ENCODE measurements around the gene MYO3B.

DNA sequence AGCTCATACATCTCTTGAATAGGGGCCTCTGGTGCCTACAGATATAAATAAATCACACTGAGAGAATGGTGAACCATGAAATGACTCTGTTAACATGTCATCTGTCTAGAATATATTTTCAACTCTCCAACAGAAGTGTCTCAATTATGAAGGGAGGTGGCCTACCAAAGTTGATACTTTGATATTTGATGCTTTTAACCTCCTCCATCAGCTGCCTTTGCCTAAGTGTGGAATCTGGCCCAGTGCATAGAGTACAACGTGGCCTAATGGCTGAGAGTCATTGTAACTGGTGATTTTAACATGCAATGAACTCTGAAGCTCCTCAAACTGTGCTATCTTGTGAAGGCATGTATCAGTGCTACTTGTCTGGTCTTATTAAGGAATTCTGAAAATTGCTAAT is 93.4 kb downstream of the MYO3B start:
- TF ChIP-seq BRCA1 (IDR thresholded peaks at IDR 0.05; ENCODE audit: low read depth, low read length) (no peak), RFX5 (IDR thresholded peaks at IDR 0.05; ENCODE audit: borderline replicate concordance, low read depth, low read length) (no peak), EP300 (IDR thresholded peaks at IDR 0.05; ENCODE audit: borderline replicate concordance in 1 of 2, low read depth in 2 of 2, low read length in 2 of 2) (no peak), SP4 (IDR thresholded peaks at IDR 0.05; ENCODE audit: low read length) (no peak), JUN (IDR thresholded peaks at IDR 0.05; ENCODE audit: low read depth, low read length) (no peak), POLR2A (IDR thresholded peaks at IDR 0.05; ENCODE audit: control extremely low read depth in 1 of 2, low read depth in 2 of 2, low read length in 2 of 2) (no peak), POLR2AphosphoS5 (IDR thresholded peaks at IDR 0.05; ENCODE audit: low read depth, low read length) (no peak), YY1 (IDR thresholded peaks at IDR 0.05; ENCODE audit: low read depth, low read length) (no peak), TAF1 (IDR thresholded peaks at IDR 0.05; ENCODE audit: low read depth, low read length) (no peak)
